Forelimb muscle (tissue), 1 donor: Measurements from ENCODE around the gene KCNN3. TPM values are rescaled to one million over a fixed set of nuclear protein-coding genes. Genes with fewer than 3 reads are reported as not detected.

Experiments
- DNase-seq: peaks from one replicate; pipeline ENCODE4 v3.0.0-alpha.2; 2013; ENCODE audit warnings: low read depth
- polyA plus RNA-seq: library from polyadenylated mRNA; unstranded; fragments of 120-200 nt; gene quantifications from one replicate; pipeline ENCODE4 v1.2.1, GENCODE V29; 2013; ENCODE audit not compliant: insufficient read length

The KCNN3 gene
- polyA plus RNA-seq, 1 donor = 10.1 TPM

GRCh38 chr1:154816937-154817336 lies 53.1 kb downstream of the KCNN3 start:
- no peak for DNase-seq

- DNase-seq = no peak
Measured at GRCh38 chr1:154816369-154816768, 53.7 kb downstream of the KCNN3 start.

DNA sequence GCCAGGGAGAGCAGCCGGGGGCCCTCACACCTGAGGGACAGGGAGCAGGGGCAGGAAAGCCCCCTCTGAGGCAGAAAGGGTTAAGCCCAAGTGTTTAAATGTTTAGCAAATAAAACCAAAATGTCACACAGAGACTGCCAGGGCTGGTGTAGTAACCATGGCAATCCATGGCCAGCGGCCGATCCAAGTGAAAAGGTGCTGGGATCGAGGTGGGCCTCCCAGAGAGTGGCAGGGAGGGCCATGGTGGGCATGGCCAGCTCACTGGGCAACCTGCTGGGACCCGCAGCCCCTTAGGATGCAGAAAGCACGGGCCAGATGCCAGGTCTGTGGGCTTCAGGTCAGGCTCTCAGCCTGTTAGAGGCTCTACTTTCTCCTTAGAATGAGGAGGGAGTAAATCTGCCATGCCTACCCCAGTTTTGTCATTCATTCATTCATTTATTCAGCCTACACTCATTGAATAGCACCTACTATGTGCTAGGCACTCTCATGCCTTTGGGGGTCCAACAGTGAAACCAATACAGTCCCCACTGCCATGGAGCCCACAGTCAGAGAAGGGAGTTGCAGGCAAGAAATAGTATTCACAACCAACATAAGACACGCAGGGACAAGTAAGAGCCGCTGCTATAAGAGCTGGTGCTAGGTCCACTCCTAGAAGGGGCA lies 56.1 kb downstream of the KCNN3 start:
- no peak for DNase-seq

DNA sequence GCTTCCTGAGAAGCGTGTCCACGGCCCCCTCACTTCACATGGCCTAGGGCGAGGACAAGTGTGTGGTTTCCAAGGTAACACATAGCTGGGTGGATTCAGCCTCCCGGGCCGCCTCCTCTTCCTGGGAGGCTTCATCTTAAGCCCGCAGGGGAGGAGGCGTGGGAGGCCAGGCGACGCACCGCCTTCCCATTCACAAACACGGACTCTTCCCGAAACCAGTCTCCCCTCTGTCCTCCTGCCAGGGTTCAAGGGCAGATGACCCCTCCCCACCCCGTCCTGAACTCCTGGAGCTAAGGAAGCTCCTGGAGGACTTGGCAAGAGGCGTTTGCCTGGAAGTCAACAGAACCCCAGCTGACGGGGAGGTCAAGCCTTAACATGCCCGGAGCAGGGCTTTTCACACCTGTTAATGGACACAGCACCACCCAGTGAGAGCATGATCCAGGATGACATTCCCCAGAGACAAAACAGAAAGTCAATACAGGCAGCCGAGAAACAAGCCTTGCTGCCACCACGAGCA lies 56.7 kb downstream of the KCNN3 start:
- no peak for DNase-seq

DNA sequence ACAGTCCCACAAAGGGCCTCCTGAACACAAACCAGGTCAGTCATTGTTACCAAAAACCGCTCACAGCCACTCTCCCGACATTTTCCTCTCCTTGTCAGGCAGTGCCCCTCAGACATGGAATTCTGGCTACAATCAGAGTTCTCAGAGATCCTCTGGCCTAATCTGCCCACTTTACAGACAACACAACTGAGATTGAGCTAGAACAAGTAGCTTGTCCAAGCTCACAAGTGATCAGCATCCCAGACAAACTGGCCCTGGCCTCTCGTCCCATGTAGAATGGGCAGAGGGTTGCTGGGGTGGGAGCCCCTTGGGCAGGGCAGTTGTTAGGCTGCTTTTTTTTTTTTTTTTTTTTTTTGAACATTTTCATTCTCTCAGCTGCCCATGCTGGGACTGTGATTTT lies 57.2 kb downstream of the KCNN3 start:
- no peak for DNase-seq

DNA sequence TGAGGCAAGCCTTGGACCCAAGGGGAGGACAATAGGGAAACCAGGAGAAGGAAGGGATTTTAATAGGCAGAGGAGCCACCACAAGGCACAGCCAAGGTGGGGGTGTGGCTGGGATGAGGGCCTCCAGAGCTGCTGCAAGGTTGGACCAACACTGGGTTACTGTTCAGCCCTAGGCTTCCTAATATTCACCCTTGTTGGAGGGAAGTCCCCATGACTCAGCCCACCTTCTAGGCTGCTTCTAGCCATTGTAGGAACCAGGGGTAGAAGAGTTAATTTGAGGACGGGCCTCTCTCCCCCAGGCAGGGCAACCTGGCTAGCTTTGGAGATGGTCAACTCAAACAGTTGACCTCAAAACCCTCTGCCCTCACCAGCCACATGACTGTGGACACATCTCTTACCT lies 59.5 kb downstream of the KCNN3 start:
- DNase-seq = no peak

DNA sequence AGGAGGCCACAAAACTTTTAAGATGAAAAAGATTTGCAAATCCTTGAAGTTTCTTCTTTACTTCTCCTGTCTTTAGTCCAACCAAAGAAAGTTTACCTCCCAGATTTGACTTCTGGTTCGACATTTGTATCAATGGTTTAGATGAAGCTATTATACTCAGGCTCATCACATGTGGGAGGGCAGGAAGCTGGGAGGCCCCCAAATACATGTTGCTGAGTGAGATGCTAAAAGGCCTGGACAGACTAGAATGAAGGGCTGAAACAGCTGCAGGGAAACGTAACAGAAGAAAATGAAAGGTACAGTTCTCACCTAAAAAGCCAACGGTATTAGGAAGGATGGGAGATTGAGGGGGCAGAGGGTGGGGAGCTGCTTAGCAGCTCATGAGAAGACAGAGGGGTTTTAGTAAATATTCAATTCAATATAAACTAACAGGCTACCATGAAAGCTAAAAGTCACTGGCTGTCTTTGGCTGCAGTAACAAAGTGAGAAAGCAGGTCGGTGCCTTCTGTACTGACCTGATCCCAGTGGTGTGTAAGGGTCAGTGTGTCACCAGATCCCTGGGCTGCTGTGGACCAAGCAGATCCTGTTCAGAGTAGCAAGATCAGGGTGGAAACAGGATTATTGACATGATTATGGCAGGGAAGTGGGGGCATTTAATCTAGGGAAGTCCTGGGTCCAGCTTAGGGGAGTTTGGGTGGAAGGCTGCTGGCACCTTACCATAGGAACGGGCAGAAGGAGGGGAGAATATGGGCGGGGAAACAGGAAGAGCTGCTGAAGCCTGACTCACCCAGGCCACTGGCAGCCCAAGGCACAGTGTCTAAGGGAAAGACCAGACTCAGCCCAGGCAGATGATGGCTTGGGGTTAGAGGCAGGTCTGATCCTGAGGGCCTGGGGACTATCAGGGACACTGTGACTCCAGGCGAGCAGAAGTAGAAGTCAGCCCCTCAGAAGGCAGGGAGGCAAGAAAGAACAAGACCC lies 60.4 kb downstream of the KCNN3 start:
- DNase-seq = no peak

GRCh38 chr1:154808909-154809262 lies 61.2 kb downstream of the KCNN3 start:
- no peak for DNase-seq

- DNase-seq = no peak
Measured at GRCh38 chr1:154808261-154808908, 61.7 kb downstream of the KCNN3 start.

GRCh38 chr1:154807048-154807591 lies 63.0 kb downstream of the KCNN3 start:
- no peak for DNase-seq

DNA sequence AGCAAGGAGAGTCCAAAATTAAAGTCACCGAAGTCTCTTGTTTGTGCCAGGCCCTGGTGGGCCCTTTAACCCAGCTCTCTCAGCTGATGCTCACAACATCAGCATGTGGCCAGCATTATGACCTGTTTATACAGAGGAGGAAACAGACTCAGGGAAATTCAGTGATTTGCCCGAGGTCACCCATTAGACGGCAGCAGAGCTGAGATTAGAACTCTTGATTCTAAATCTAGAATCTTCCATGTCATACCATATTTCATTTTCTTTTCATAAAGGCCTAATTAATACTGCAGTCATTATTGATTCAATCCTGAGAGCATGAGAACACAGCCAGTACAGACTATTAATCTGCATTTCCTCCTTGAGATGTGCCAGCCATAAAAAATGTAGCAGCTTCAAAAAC lies 63.7 kb downstream of the KCNN3 start:
- DNase-seq = no peak

DNA sequence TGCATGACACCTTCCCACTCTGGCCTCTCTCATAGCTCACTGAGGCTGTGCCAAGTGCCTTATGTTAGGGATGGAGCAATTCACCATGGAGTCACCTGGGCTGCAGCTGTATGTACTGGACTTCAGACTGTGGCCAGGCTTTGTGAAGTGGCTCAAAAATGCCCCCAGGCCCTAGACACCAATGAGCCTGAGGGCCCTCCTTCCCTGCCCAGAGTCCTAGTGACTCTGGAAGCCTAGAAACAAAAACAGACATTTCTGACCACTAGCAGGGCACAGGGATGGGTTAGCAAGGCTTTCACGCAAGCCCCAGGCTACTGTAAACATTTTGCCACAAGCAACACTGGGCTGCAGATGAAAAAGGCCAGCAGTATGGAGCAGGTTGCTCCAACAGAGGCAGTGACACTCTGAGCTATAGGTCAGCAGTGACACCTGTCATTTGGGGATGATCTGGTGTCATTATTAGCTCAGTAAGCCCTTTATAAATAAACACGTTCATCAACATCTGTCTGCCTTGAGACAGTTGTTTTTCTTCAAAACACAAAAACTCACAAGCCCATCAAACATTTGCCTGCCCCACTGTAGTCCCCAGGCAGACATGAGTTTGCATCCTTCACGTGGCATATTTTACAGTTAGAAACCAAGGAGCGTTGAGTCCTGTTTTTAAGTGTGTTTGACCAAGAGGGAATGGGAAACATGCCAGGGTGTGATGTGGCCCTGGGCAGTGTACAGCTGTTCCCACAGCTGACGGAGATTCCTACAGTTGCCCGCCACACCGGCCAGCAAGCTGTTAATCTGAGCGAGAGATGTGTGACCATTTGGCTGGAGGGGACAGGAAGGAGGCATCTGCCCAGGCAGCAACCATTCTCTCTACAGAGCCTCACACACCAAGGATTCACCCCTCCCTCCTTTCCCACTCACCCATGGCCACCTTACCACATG lies 66.8 kb downstream of the KCNN3 start:
- DNase-seq = no peak

GRCh38 chr1:154802336-154802969 lies 67.6 kb downstream of the KCNN3 start:
- no peak for DNase-seq

DNA sequence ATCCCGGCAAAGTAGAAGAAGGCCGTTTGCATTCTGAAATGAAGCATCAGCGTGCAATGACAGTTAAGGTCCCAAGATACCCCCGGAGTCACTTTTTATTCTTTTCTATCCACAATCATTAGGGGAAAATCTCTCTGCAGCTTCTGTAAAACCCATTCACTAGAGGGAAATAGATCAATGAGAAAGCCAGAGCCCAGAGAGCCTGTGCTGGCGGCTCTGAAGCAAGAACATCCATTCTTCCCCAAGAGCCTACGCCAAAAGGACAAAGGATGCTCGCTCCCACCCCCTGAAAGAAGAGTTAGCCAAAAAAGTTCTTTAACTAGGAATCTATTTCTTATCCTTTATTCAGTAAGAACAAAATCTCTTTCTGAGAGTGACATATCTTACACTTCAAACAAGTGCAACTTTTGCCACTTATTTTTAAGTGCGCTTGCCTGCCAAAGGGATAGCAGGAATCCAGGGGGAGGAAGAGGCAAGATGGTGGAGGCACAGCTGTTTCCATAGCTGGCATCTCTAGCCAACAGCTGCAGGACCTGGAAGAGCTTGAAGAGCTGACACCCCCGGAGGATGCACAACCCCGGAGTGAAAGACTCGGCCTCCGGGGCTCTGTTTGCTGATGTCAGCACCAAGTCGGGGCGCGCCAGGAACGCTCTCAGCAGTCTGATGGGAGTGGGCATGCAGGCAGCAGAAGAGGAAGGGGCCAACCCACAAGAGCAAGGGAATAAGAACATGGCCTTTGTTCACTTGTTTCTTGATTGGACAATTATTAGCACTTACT lies 68.7 kb downstream of the KCNN3 start:
- no peak for DNase-seq

DNA sequence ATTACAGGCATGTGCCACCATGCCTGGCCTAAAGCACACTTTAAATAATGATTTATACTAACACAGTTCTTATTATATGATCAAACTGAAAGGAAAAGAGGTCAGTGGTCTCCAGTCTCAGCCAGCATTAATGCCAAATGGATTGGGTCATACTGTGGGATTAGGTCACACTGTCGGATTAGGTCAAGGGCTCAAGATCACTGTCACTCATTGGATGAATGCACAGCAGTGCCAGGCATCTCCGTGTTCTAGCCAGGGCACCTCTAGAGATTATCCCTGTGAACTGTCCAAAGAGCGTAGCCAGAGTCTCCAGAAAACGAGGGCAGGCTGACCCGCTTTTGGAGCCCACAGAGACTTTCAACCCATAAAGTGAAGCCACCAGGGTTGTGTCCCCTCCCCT lies 70.9 kb downstream of the KCNN3 start:
- no peak for DNase-seq

- DNase-seq = no peak
Measured at GRCh38 chr1:154798645-154799044, 71.4 kb downstream of the KCNN3 start.

- DNase-seq = no peak
Measured at GRCh38 chr1:154797175-154797574, 72.9 kb downstream of the KCNN3 start.

DNA sequence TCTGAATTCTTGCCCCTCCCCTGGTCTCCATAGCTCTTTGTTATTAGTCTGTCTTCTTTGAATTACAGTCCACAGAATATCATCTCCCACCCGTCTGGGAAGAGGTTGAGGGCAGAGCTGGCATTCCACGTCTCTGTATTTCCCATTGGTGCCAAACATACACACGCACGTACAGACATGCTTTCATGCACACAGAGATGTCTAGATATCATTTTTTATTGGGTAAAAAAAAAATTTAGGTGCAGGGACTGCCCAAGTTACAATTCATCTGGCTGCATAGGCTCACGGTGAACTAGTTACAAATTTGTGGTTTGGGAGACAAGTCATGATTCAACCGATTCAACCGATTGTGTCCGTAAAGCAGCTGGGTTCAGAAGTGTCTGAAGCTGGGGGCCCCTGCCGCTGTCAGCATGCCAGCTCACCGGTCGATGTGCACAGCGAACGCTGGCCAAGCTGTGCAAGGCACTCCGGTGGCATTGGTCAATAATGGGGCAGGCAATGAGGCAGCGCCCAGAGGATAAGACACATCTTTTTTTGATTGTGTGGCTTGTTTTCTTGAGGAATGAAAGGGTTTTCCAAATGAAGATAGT lies 73.7 kb downstream of the KCNN3 start:
- DNase-seq = no peak

- DNase-seq = no peak
Measured at GRCh38 chr1:154794608-154795007, 75.5 kb downstream of the KCNN3 start.
